Neutrophil (primary cell): Measurements from ENCODE around the gene ACADS.
"Not testable (repeated sequence)": the region's sequence is repeated elsewhere in the genome, so short reads cannot be mapped to it uniquely, and the experiment has no call there.

Source experiments
- H3K27ac ChIP-seq: fragments of 200-600 bp; sonication (generic); 2 replicates; pipeline ENCODE4 v1.5.1; 2016; ENCODE audit warnings: mild to moderate bottlenecking, moderate library complexity
- H3K27me3 ChIP-seq: fragments of 200-600 bp; sonication (generic); 2 replicates; pipeline ENCODE4 v1.6.0; 2016; ENCODE audit warnings: mild to moderate bottlenecking
- H3K36me3 ChIP-seq: fragments of 200-600 bp; sonication (generic); 2 replicates; pipeline ENCODE4 v1.5.1; 2017
- H3K4me1 ChIP-seq, 2 experiments: fragments of 200-600 bp in 1 of 2; sonication (generic) in 1 of 2; 1 replicate in 1 of 2; 2 replicates in 1 of 2; pipeline versions ENCODE4 v1.5.1 to v1.6.1; 2013 to 2016; ENCODE audit warnings: low read depth in 1 of 2, low read length in 1 of 2, mild to moderate bottlenecking in 1 of 2, moderate library complexity in 1 of 2; ENCODE audit not compliant: control insufficient read depth in 1 of 2, insufficient read depth in 1 of 2
- H3K4me3 ChIP-seq, 2 experiments: fragments of 200-600 bp in 1 of 2; sonication (generic) in 1 of 2; 1 replicate in 1 of 2; 2 replicates in 1 of 2; pipeline ENCODE4 v1.5.1; 2013 to 2016; ENCODE audit warnings: low read depth in 1 of 2, low read length in 1 of 2, mild to moderate bottlenecking in 1 of 2, moderate library complexity in 1 of 2
- H3K9me3 ChIP-seq: fragments of 200-600 bp; sonication (generic); 2 replicates; pipeline ENCODE4 v1.5.1; 2016
- CTCF ChIP-seq: fragments of 200-600 bp; sonication (generic); IDR thresholded peaks from 2 replicates; pipeline ENCODE4 v1.5.1; 2016; ENCODE audit warnings: antibody characterized with exemption

Gene ACADS

DNA sequence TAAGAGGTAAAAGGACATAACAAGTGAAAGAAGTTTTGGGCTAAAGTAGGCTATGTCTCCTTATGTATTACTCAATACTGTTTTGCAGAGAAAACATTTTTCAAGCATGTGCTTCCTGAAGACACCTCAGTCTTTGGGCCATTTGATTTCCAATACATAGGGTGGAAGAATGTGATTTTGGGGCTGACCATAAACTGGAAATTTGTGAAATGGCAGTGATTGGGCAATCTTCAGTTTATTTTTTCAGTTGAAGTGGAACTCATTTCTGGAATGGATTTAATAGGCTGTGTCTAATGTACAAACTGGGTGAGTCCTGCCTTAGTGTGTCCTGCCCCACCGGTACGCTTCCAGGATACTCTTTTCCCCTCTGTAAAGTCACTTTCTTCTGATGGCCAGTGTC, 2.8 kb upstream of the ACADS start:
- Histone ChIP-seq H3K36me3 (peaks cover 47% of the 10 kb centered on the region), H3K9me3 (no peaks in the 10 kb centered on the region), H3K27me3 (no peaks in the 10 kb centered on the region), H3K4me3 (no peak overlapping the region), H3K4me1 (peaks cover 27 to 30% of the 10 kb centered on the region in 2 experiments), H3K27ac (no peak overlapping the region)
- TF ChIP-seq CTCF: no peak

DNA sequence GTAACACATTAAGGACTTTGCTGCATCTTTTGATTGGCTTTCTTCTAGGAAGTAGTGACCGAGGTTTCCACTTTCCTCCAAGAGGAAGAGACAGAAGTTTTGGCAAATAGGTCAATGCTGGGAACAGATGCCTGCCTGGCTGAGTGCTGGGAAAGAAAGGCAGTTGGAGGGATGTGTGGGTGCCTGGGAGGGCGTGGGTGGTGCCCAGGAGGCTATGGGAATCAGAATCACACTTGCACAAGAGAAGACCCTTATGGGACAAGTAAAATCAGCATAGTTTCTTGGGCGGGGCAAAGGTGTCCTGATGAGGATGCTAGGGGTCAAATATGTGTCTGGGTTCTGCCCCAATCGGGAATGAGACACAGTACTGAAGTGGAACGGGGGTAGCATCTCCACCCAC, 906 bp upstream of the ACADS start:
- H3K4me3 ChIP-seq: no peak overlapping the region
- no peak for TF ChIP-seq CTCF
- no peaks in the 10 kb centered on the region for H3K9me3 ChIP-seq
- no peak overlapping the region for H3K27ac ChIP-seq
- H3K36me3 ChIP-seq: peaks cover 36% of the 10 kb centered on the region
- no peaks in the 10 kb centered on the region for H3K27me3 ChIP-seq
- H3K4me1 ChIP-seq: peaks cover 24% of the 10 kb centered on the region in 2 experiments

GRCh38 chr12:120725151-120725658, 421 bp upstream of the ACADS start:
- Histone ChIP-seq H3K27me3 (no peaks in the 10 kb centered on the region), H3K9me3 (no peaks in the 10 kb centered on the region), H3K36me3 (peaks cover 36% of the 10 kb centered on the region), H3K27ac (peak overlapping the region; percentile 51), H3K4me1 (peaks cover 19% of the 10 kb centered on the region in 2 experiments), H3K4me3 (peak overlapping the region; percentile 80)
- TF ChIP-seq CTCF: no peak

DNA sequence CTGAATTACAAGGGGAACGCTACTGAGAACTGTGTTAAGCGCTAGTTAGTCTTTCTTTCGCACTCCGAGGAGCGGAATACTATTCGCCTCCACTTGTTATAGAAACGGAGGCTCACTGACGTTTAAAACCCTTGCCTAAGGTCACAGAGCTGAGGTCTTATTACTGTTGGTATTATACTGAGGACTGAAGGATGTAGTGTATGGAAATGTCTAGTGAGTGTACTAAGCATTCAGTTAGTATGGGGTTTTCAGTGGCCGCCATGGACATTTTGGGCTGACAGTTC, 826 bp downstream of the ACADS start:
- Histone ChIP-seq H3K27me3 (no peaks in the 10 kb centered on the region), H3K36me3 (peaks cover 38% of the 10 kb centered on the region), H3K9me3 (no peaks in the 10 kb centered on the region), H3K4me3 (peak overlapping the region in 1 of 2 experiments; percentile 80), H3K27ac (no peak overlapping the region), H3K4me1 (peaks cover 11 to 14% of the 10 kb centered on the region in 2 experiments)
- no peak for TF ChIP-seq CTCF

GRCh38 chr12:120726961-120727360, 1.3 kb downstream of the ACADS start:
- H3K4me1 ChIP-seq: peaks cover 11 to 14% of the 10 kb centered on the region in 2 experiments
- peaks cover 33% of the 10 kb centered on the region for H3K36me3 ChIP-seq
- no peak overlapping the region for H3K4me3 ChIP-seq
- no peak for TF ChIP-seq CTCF
- no peaks in the 10 kb centered on the region for H3K9me3 ChIP-seq
- H3K27me3 ChIP-seq: no peaks in the 10 kb centered on the region
- no peak overlapping the region for H3K27ac ChIP-seq

DNA sequence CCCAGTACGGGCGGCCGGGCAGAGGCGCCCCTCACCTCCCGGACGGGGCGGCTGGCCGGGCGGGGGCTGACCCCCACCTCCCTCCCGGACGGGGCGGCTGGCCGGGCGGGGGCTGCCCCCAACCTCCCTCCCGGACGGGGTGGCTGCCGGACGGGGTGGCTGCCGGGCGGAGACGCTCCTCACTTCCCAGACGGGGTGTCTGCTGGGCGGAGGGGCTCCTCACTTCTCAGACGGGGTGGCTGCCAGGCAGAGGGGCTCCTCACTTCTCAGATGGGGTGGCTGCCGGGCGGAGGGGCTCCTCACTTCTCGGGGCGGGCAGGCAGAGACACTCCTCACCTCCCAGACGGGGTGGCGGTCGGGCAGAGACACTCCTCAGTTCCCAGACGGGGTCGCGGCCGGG, 6.6 kb downstream of the ACADS start:
- peaks cover 25% of the 10 kb centered on the region for H3K36me3 ChIP-seq
- not testable (repeated sequence) for H3K4me1 ChIP-seq

More for the DNA sequence above, 6.6 kb downstream of the ACADS start:
- H3K9me3 ChIP-seq, H3K4me3 ChIP-seq, H3K27ac ChIP-seq, H3K27me3 ChIP-seq: not testable (repeated sequence)
